ENCODE measurements around the gene ARMC9. TPM values are rescaled to one million over a fixed set of nuclear protein-coding genes. Genes with fewer than 3 reads are reported as not detected.

The ARMC9 gene
- total RNA-seq, 1 experiment from 2014 or later = 42.7 TPM

- no peak for TF ChIP-seq TCF7L2 (IDR thresholded peaks at IDR 0.05; ENCODE audit: low read depth, low read length)
- no peak for TF ChIP-seq POLR2AphosphoS5 (IDR thresholded peaks at IDR 0.05; ENCODE audit: low read depth, low read length)
- no peak for TF ChIP-seq CTCF (IDR thresholded peaks at IDR 0.05)
- TF ChIP-seq SIN3A (IDR thresholded peaks at IDR 0.05; ENCODE audit: borderline replicate concordance, insufficient read depth, low read depth, low read length) = no peak
- TF ChIP-seq, protein P1, sequence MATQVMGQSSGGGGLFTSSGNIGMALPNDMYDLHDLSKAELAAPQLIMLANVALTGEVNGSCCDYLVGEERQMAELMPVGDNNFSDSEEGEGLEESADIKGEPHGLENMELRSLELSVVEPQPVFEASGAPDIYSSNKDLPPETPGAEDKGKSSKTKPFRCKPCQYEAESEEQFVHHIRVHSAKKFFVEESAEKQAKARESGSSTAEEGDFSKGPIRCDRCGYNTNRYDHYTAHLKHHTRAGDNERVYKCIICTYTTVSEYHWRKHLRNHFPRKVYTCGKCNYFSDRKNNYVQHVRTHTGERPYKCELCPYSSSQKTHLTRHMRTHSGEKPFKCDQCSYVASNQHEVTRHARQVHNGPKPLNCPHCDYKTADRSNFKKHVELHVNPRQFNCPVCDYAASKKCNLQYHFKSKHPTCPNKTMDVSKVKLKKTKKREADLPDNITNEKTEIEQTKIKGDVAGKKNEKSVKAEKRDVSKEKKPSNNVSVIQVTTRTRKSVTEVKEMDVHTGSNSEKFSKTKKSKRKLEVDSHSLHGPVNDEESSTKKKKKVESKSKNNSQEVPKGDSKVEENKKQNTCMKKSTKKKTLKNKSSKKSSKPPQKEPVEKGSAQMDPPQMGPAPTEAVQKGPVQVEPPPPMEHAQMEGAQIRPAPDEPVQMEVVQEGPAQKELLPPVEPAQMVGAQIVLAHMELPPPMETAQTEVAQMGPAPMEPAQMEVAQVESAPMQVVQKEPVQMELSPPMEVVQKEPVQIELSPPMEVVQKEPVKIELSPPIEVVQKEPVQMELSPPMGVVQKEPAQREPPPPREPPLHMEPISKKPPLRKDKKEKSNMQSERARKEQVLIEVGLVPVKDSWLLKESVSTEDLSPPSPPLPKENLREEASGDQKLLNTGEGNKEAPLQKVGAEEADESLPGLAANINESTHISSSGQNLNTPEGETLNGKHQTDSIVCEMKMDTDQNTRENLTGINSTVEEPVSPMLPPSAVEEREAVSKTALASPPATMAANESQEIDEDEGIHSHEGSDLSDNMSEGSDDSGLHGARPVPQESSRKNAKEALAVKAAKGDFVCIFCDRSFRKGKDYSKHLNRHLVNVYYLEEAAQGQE (IDR thresholded peaks at IDR 0.05; ENCODE audit: insufficient read depth in 1 of 2, low read depth in 2 of 2, low read length in 1 of 2) = no peak
- Histone ChIP-seq H3K27ac (ENCODE audit: low read length) (no peak overlapping the region), H3K4me3 (ENCODE audit: low read depth in 2 of 2, low read length in 2 of 2) (no peak overlapping the region), H3K36me3 (ENCODE audit: control insufficient read depth, insufficient read depth, low read length) (no peaks in the 10 kb centered on the region; the same call in 1 of the 2 replicates), H3K27me3 (ENCODE audit: control insufficient read depth, insufficient read depth, low read length) (no peaks in the 10 kb centered on the region), H3K4me1 (ENCODE audit: control insufficient read depth, insufficient read depth, low read length) (no peaks in the 10 kb centered on the region), H3K9me3 (ENCODE audit: control insufficient read depth, insufficient read depth, low read depth, low read length) (no peaks in the 10 kb centered on the region)
- no peak for ATAC-seq
- in situ Hi-C loops (cut with HindIII; ENCODE audit: low pct_unique_long_range_greater_than_20kb, low sequenced_read_pairs) = no loop called here
- intact Hi-C loops (cut with micrococcal nuclease; ENCODE audit: unreplicated experiment) = no loop called here
- POLR2A ChIA-PET = no interaction called here
- no TSS peak for BruUV-seq (replicated peaks)
- CTCF ChIA-PET = no interaction called here
- DNase-seq (ENCODE audit: low read depth, low spot score) = no peak
Measured at GRCh38 chr2:231241755-231242507, 43.5 kb downstream of the ARMC9 start.

DNA sequence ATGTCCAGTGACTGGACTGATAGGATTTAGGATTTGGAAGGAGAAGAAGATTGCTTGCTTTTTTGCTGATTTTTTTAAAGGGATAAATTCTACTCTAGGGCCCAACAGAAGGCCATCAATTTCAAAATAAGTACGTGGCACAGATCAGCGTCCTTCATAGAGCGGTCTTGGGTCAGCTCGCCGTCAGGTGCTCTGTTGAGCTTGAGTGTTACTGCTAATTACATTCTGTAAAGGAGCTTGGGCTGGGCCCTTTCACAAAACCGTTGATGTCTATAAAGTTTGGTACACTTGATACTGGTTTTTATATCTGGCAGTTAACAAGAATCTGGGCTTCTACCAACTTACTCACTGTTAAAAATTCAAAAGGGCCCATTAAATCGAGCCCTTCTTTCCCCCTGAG, 45.4 kb downstream of the ARMC9 start:
- POLR2A ChIA-PET = interaction anchor here (0.6 kb wide), 3 partner anchors 24 to 464 kb away, joined by 4 to 6 read pairs (median 5); partner anchors contain the start of gene PTMA
- Histone ChIP-seq H3K27me3 (ENCODE audit: control insufficient read depth, insufficient read depth, low read length) (no peaks in the 10 kb centered on the region), H3K4me1 (ENCODE audit: control insufficient read depth, insufficient read depth, low read length) (no peaks in the 10 kb centered on the region), H3K4me3 (ENCODE audit: low read depth in 2 of 2, low read length in 2 of 2) (no peak overlapping the region), H3K36me3 (ENCODE audit: control insufficient read depth, insufficient read depth, low read length) (no peaks in the 10 kb centered on the region), H3K27ac (ENCODE audit: low read length) (no peak overlapping the region), H3K9me3 (ENCODE audit: control insufficient read depth, insufficient read depth, low read depth, low read length) (no peaks in the 10 kb centered on the region)
- in situ Hi-C loops (cut with HindIII; ENCODE audit: low pct_unique_long_range_greater_than_20kb, low sequenced_read_pairs) (no loop called here), intact Hi-C loops (cut with micrococcal nuclease; ENCODE audit: unreplicated experiment) (no loop called here)
- ATAC-seq (no peak), DNase-seq (ENCODE audit: low read depth, low spot score) (no peak)
- BruUV-seq (replicated peaks) = TSS peak; percentile 31
- no peak for TF ChIP-seq TCF7L2 (IDR thresholded peaks at IDR 0.05; ENCODE audit: low read depth, low read length)
- TF ChIP-seq, protein P1 (IDR thresholded peaks at IDR 0.05; ENCODE audit: insufficient read depth in 1 of 2, low read depth in 2 of 2, low read length in 1 of 2) = no peak
- CTCF ChIA-PET = interaction anchor here (0.6 kb wide), 1 partner anchor 9 kb away, joined by 6 read pairs; no protein-coding TSS in a partner anchor
